ENCODE results near the gene RFX2.

- TF ChIP-seq MLX (CRISPR knock-in tag; IDR thresholded peaks at IDR 0.05) (no peak), SMAD3 (CRISPR knock-in tag; IDR thresholded peaks at IDR 0.05; ENCODE audit: borderline replicate concordance) (no peak), ZNF232 (CRISPR knock-in tag; IDR thresholded peaks at IDR 0.05) (no peak), CREB1 (CRISPR knock-in tag; IDR thresholded peaks at IDR 0.05) (no peak)
- TF ChIP-seq, protein P1, sequence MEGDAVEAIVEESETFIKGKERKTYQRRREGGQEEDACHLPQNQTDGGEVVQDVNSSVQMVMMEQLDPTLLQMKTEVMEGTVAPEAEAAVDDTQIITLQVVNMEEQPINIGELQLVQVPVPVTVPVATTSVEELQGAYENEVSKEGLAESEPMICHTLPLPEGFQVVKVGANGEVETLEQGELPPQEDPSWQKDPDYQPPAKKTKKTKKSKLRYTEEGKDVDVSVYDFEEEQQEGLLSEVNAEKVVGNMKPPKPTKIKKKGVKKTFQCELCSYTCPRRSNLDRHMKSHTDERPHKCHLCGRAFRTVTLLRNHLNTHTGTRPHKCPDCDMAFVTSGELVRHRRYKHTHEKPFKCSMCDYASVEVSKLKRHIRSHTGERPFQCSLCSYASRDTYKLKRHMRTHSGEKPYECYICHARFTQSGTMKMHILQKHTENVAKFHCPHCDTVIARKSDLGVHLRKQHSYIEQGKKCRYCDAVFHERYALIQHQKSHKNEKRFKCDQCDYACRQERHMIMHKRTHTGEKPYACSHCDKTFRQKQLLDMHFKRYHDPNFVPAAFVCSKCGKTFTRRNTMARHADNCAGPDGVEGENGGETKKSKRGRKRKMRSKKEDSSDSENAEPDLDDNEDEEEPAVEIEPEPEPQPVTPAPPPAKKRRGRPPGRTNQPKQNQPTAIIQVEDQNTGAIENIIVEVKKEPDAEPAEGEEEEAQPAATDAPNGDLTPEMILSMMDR (IDR thresholded peaks at IDR 0.05): no peak
- TF ChIP-seq, protein P2, sequence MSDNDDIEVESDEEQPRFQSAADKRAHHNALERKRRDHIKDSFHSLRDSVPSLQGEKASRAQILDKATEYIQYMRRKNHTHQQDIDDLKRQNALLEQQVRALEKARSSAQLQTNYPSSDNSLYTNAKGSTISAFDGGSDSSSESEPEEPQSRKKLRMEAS (CRISPR knock-in tag; IDR thresholded peaks at IDR 0.05): no peak
Observed at GRCh38 chr19:6156033-6156432, 45.7 kb upstream of the RFX2 start.

Data from WTC11 (cell line).